K562 (cell line): ENCODE data around the gene HMCES. TPM values are rescaled to one million over a fixed set of nuclear protein-coding genes. Genes with fewer than 3 reads are reported as not detected.

Experiments
- ARID2 ChIP-seq: fragments of 450-650 bp; IDR thresholded peaks from 2 replicates; pipeline ENCODE4 v1.6.1; 2017; ENCODE audit warnings: antibody characterized with exemption, mild to moderate bottlenecking
- ARID4B ChIP-seq: sonication (generic); formaldehyde crosslinking; IDR thresholded peaks from 2 replicates; pipeline ENCODE4 v1.8.0; 2022; ENCODE audit warnings: mild to moderate bottlenecking, missing genetic modification reagents
- CBX3 ChIP-seq, 2 experiments: IDR thresholded peaks; 1 replicate in 1 of 2; 2 replicates in 1 of 2; pipeline ENCODE4 v1.6.1; 2012; ENCODE audit warnings: inconsistent platforms in 2 of 2, low read length in 2 of 2, borderline replicate concordance in 1 of 2, control low read depth in 1 of 2
- FOS ChIP-seq: IDR thresholded peaks from 3 replicates; pipeline ENCODE4 v1.6.1; 2011; ENCODE audit not compliant: insufficient read length; ENCODE audit errors: extremely low read depth
- HEY1 ChIP-seq: fragments of 250-450 bp; sonication (Bioruptor Pico); IDR thresholded peaks from 2 replicates; pipeline ENCODE4 v1.5.0; 2020; ENCODE audit warnings: mild to moderate bottlenecking, moderate library complexity, borderline replicate concordance
- HMG20B ChIP-seq: fragments of 250-450 bp; sonication (Bioruptor Pico); IDR thresholded peaks from 2 replicates; pipeline ENCODE4 v1.5.0; 2021; ENCODE audit warnings: mild to moderate bottlenecking
- IRF2 ChIP-seq: sonication (generic); formaldehyde crosslinking; IDR thresholded peaks from 2 replicates; pipeline ENCODE4 v1.8.1; 2022; ENCODE audit warnings: mild to moderate bottlenecking, missing genetic modification reagents
- MEF2A ChIP-seq: IDR thresholded peaks from 2 replicates; pipeline ENCODE4 v1.6.1; 2011; ENCODE audit warnings: low read depth, mild to moderate bottlenecking, low read length, moderate library complexity; ENCODE audit not compliant: control insufficient read depth
- NFRKB ChIP-seq: fragments of 450-650 bp; IDR thresholded peaks from 2 replicates; pipeline ENCODE4 v1.6.1; 2016; ENCODE audit warnings: low read depth
- PHB ChIP-seq: fragments of 250-450 bp; sonication (Bioruptor Pico); IDR thresholded peaks from 2 replicates; pipeline ENCODE4 v1.5.0; 2021
- SMAD1 ChIP-seq: fragments of 150-350 bp; IDR thresholded peaks from 2 replicates; pipeline ENCODE4 v1.6.1; 2014; ENCODE audit warnings: low read length, low read depth; ENCODE audit not compliant: partially characterized antibody
- STAT5A ChIP-seq: IDR thresholded peaks from 2 replicates; pipeline ENCODE4 v1.6.1; 2012; ENCODE audit warnings: low read length, inconsistent platforms, borderline replicate concordance
- WHSC1 ChIP-seq: IDR thresholded peaks from one replicate; pipeline ENCODE4 v1.6.1; 2012; ENCODE audit warnings: low read length, control low read depth, inconsistent platforms
- ZBTB5 ChIP-seq: fragments of 450-650 bp; IDR thresholded peaks from 2 replicates; pipeline ENCODE4 v1.6.1; 2017; ENCODE audit warnings: antibody characterized with exemption
- ZFP91 ChIP-seq: sonication (generic); formaldehyde crosslinking; IDR thresholded peaks from 2 replicates; pipeline ENCODE4 v1.8.0; 2022; ENCODE audit warnings: mild to moderate bottlenecking, missing genetic modification reagents
- ZNF512 ChIP-seq: IDR thresholded peaks from 2 replicates; pipeline ENCODE4 v1.6.1; 2016; ENCODE audit warnings: missing genetic modification characterization, missing compliant biosample characterization
- ZNF696 ChIP-seq: fragments of 250-450 bp; sonication (Bioruptor Pico); conservative IDR thresholded peaks from 2 replicates; pipeline ENCODE4 v1.4.0; 2020; ENCODE audit warnings: mild to moderate bottlenecking, moderate library complexity
- ZNF766 ChIP-seq: fragments of 200-800 bp; sonication (Bioruptor generic); conservative IDR thresholded peaks from 2 replicates; pipeline ENCODE4 v1.6.1; 2016; ENCODE audit warnings: missing genetic modification characterization, missing compliant biosample characterization
- polyA plus RNA-seq, 8 experiments: library from polyadenylated mRNA; depleted of rRNA in 4 of 8; stranded (reverse) in 5 of 8; unstranded in 3 of 8; fragments of >200 nt; fragmentation: Nextera tagmentation in 2 of 8; fragmentation: Illumina TruSeq in 1 of 8; extraction: Ambion mirVana in 2 of 8; extraction: Trizol in 1 of 8; gene quantifications; 2 replicates each; pipeline versions ENCODE4 v1.2.1 to v1.2.3, GENCODE V29; 2011 to 2014; ENCODE audit warnings: inconsistent platforms in 1 of 8, missing spikeins in 1 of 8
- total RNA-seq, 7 experiments: library from RNA; depleted of rRNA in 6 of 7; stranded (reverse); fragments of >200 nt in 6 of 7; fragmentation: Illumina TruSeq in 2 of 7; extraction: Trizol in 2 of 7; gene quantifications; 2 replicates each; pipeline versions ENCODE4 v1.2.1 to v1.2.3, GENCODE V29; 2011 to 2021; ENCODE audit warnings: low replicate concordance in 1 of 7

HMCES gene
- total and polyA plus RNA-seq, 9 of the 15 experiments (the other 6 are each of a cell fraction or from before 2014, with no cell fraction given), result 18.8 to 45.3 (median 24.8) TPM

GRCh38 chr3:129238945-129239705 lies 39.5 kb upstream of the HMCES start (continued):
- TF ChIP-seq ZNF512 (no peak), ARID4B (CRISPR knock-in tag) (no peak), WHSC1 (no peak), ZNF696 (CRISPR knock-in tag) (no peak), ZNF766 (CRISPR knock-in tag) (0 out of 2 replicates have a peak, but pooled peaks have one; percentile 20), IRF2 (CRISPR knock-in tag) (no peak), HMG20B (CRISPR knock-in tag) (no peak), SMAD1 (no peak), ARID2 (no peak), STAT5A (no peak; the same call in 1 of the 2 replicates), PHB (CRISPR knock-in tag) (no peak), CBX3 (IDR thresholded peaks at IDR 0.05; ENCODE audit: borderline replicate concordance in 1 of 2, low read length in 2 of 2) (no peak), ZFP91 (CRISPR knock-in tag) (no peak), ZBTB5 (no peak), MEF2A (no peak), FOS (no peak), NFRKB (no peak), HEY1 (CRISPR knock-in tag) (no peak)
